OCI-LY3 (cell line): Measurements from ENCODE around the gene BRINP3.
A peak's percentile ranks its signal among the peaks of the same experiment; 100 is the strongest.

Experiments used
- H2AFZ ChIP-seq: fragments of 200-600, 300-600 bp; shearing (Covaris generic); 2 replicates; pipeline ENCODE4 v1.6.0; 2014; ENCODE audit warnings: antibody characterized with exemption, low read depth, low read length
- H3K27ac ChIP-seq: fragments of 200-600, 300-600 bp; sonication (generic); 2 replicates; pipeline ENCODE4 v1.5.1; 2014; ENCODE audit warnings: mild to moderate bottlenecking, low read length, moderate library complexity, mixed read lengths
- H3K27me3 ChIP-seq: fragments of 200-600, 300-600 bp; sonication (generic); 2 replicates; pipeline ENCODE4 v1.6.1; 2014; ENCODE audit warnings: low read depth, low read length, mixed read lengths
- H3K36me3 ChIP-seq: fragments of 200-600, 300-600 bp; sonication (generic); replicated peaks from 2 replicates; pipeline ENCODE3; 2014; ENCODE audit warnings: low read depth, low read length, mixed read lengths
- H3K4me1 ChIP-seq: fragments of 300-600, 200-600 bp; sonication (generic); 2 replicates; pipeline ENCODE4 v1.6.1; 2014; ENCODE audit warnings: low read length, mixed read lengths
- H3K4me2 ChIP-seq: fragments of 200-600, 300-600 bp; sonication (generic); 2 replicates; pipeline ENCODE4 v1.6.1; 2014; ENCODE audit warnings: low read length, mixed read lengths
- H3K4me3 ChIP-seq: fragments of 300-600, 200-600 bp; sonication (generic); 2 replicates; pipeline ENCODE4 v1.5.1; 2014; ENCODE audit warnings: antibody characterized with exemption, mild to moderate bottlenecking, low read length, moderate library complexity
- H3K79me2 ChIP-seq: fragments of 300-600, 200-600 bp; shearing (Covaris generic); 2 replicates; pipeline ENCODE4 v1.6.1; 2014; ENCODE audit warnings: mild to moderate bottlenecking, low read length, mixed read lengths
- H3K9ac ChIP-seq: fragments of 300-600, 200-600 bp; shearing (Covaris generic); 2 replicates; pipeline ENCODE4 v1.6.0; 2014; ENCODE audit warnings: mild to moderate bottlenecking, low read length, moderate library complexity
- H3K9me3 ChIP-seq: fragments of 200-600, 300-600 bp; shearing (Covaris generic); 2 replicates; pipeline ENCODE4 v1.6.1; 2014; ENCODE audit warnings: low read length, mixed read lengths; ENCODE audit not compliant: insufficient read depth
- H4K20me1 ChIP-seq: fragments of 200-600, 300-600 bp; sonication (generic); 2 replicates; pipeline ENCODE4 v1.6.1; 2016; ENCODE audit warnings: low read length, mixed read lengths; ENCODE audit not compliant: insufficient read depth
- CTCF ChIP-seq: fragments of 200-600, 300-600 bp; sonication (generic); IDR thresholded peaks from 2 replicates; pipeline ENCODE4 v1.5.1; 2014; ENCODE audit warnings: antibody characterized with exemption, low read length, low read depth
- EZH2phosphoT487 ChIP-seq: fragments of 200-600 bp; shearing (Covaris generic); IDR thresholded peaks from 2 replicates; pipeline ENCODE4 v1.6.1; 2018; ENCODE audit warnings: antibody characterized with exemption, mixed run types, low read depth

The BRINP3 gene

GRCh38 chr1:190377294-190377693, 100.4 kb downstream of the BRINP3 start:
- no peak overlapping the region for H2AFZ ChIP-seq
- H4K20me1 ChIP-seq = no peaks in the 10 kb centered on the region
- no peak for TF ChIP-seq EZH2phosphoT487
- TF ChIP-seq CTCF = no peak
- H3K27ac ChIP-seq = no peak overlapping the region
- no peaks in the 10 kb centered on the region for H3K9me3 ChIP-seq
- no peaks in the 10 kb centered on the region for H3K27me3 ChIP-seq
- H3K4me1 ChIP-seq = peaks cover 12% of the 10 kb centered on the region
- H3K79me2 ChIP-seq = no peaks in the 10 kb centered on the region
- no peaks in the 10 kb centered on the region for H3K36me3 ChIP-seq
- H3K9ac ChIP-seq = no peak overlapping the region
- no peak overlapping the region for H3K4me3 ChIP-seq
- peak overlapping the region; percentile 35 for H3K4me2 ChIP-seq

GRCh38 chr1:190376044-190376443, 101.6 kb downstream of the BRINP3 start:
- no peaks in the 10 kb centered on the region for H3K36me3 ChIP-seq
- H2AFZ ChIP-seq = no peak overlapping the region; the same call in 1 of the 2 replicates
- H3K4me3 ChIP-seq = no peak overlapping the region
- H3K4me2 ChIP-seq = no peak overlapping the region; the same call in 1 of the 2 replicates
- TF ChIP-seq EZH2phosphoT487 (no peak), CTCF (no peak)
- no peaks in the 10 kb centered on the region for H4K20me1 ChIP-seq
- H3K27ac ChIP-seq = no peak overlapping the region
- peaks cover 12% of the 10 kb centered on the region for H3K4me1 ChIP-seq
- no peaks in the 10 kb centered on the region for H3K9me3 ChIP-seq
- H3K27me3 ChIP-seq = no peaks in the 10 kb centered on the region
- H3K79me2 ChIP-seq = no peaks in the 10 kb centered on the region
- H3K9ac ChIP-seq = no peak overlapping the region

- H3K4me2 ChIP-seq = peak overlapping the region; percentile 3; the same call in 1 of the 2 replicates
Observed at GRCh38 chr1:190373705-190374336, 103.8 kb downstream of the BRINP3 start.

GRCh38 chr1:190367200-190367599, 110.5 kb downstream of the BRINP3 start:
- Histone ChIP-seq H3K36me3 (no peaks in the 10 kb centered on the region), H3K27me3 (no peaks in the 10 kb centered on the region), H2AFZ (no peak overlapping the region), H3K27ac (no peak overlapping the region), H3K4me3 (no peak overlapping the region), H3K4me2 (no peak overlapping the region), H3K9ac (no peak overlapping the region), H3K9me3 (no peaks in the 10 kb centered on the region), H3K79me2 (no peaks in the 10 kb centered on the region), H4K20me1 (no peaks in the 10 kb centered on the region), H3K4me1 (no peaks in the 10 kb centered on the region)
- TF ChIP-seq EZH2phosphoT487 (no peak), CTCF (no peak)

More at GRCh38 chr1:190373705-190374336, 103.8 kb downstream of the BRINP3 start:
- Histone ChIP-seq H3K36me3 (no peaks in the 10 kb centered on the region), H3K27ac (no peak overlapping the region), H3K4me3 (no peak overlapping the region), H3K27me3 (no peaks in the 10 kb centered on the region), H3K4me1 (peaks cover 12% of the 10 kb centered on the region), H3K9ac (no peak overlapping the region), H3K9me3 (no peaks in the 10 kb centered on the region), H4K20me1 (no peaks in the 10 kb centered on the region), H2AFZ (no peak overlapping the region), H3K79me2 (no peaks in the 10 kb centered on the region)
- TF ChIP-seq CTCF = peak; percentile 93
- no peak for TF ChIP-seq EZH2phosphoT487
